HepG2 (cell line): Measurements from ENCODE around the gene HMMR. TPM values are rescaled to one million over a fixed set of nuclear protein-coding genes. Genes with fewer than 3 reads are reported as not detected.

Source experiments
- DNMT1 ChIP-seq: sonication (generic); formaldehyde crosslinking; IDR thresholded peaks from 2 replicates; pipeline ENCODE4 v1.5.1; 2020; ENCODE audit warnings: mild to moderate bottlenecking, missing genetic modification reagents
- KDM3A ChIP-seq: IDR thresholded peaks from 2 replicates; pipeline ENCODE4 v1.6.1; 2018; ENCODE audit warnings: low read depth, missing compliant biosample characterization
- NFYB ChIP-seq: sonication (generic); formaldehyde crosslinking; IDR thresholded peaks from 2 replicates; pipeline ENCODE4 v1.4.0; 2020; ENCODE audit warnings: missing genetic modification reagents
- NR2C2 ChIP-seq: sonication (generic); formaldehyde crosslinking; IDR thresholded peaks from 2 replicates; pipeline ENCODE4 v1.4.0; 2020; ENCODE audit warnings: missing genetic modification reagents, mild to moderate bottlenecking, moderate library complexity, borderline replicate concordance
- RBM39 ChIP-seq: fragments of 200-400 bp; formaldehyde crosslinking; IDR thresholded peaks from one replicate; pipeline ENCODE4 v1.6.1; 2018; ENCODE audit warnings: antibody characterized with exemption, mild to moderate bottlenecking, low read depth, low read length; ENCODE audit not compliant: poor library complexity, severe bottlenecking
- SOX5 ChIP-seq: IDR thresholded peaks from 2 replicates; pipeline ENCODE4 v1.6.1; 2016; ENCODE audit warnings: borderline replicate concordance
- SP1 ChIP-seq, 2 experiments: fragments of 450-650 bp in 1 of 2; sonication (generic) in 1 of 2; formaldehyde crosslinking in 1 of 2; IDR thresholded peaks; 2 replicates each; pipeline versions ENCODE4 v1.4.0 to v1.6.1; 2016 to 2020; ENCODE audit warnings: missing genetic modification reagents in 1 of 2
- ZFY ChIP-seq: sonication (generic); formaldehyde crosslinking; IDR thresholded peaks from 2 replicates; pipeline ENCODE4 v1.4.0; 2020; ENCODE audit warnings: missing genetic modification reagents
- ZNF260 ChIP-seq: sonication (generic); formaldehyde crosslinking; IDR thresholded peaks from 2 replicates; pipeline ENCODE4 v1.4.0; 2020; ENCODE audit warnings: missing genetic modification reagents, low read depth, mild to moderate bottlenecking, borderline replicate concordance
- ZNF337 ChIP-seq: sonication (generic); formaldehyde crosslinking; IDR thresholded peaks from 2 replicates; pipeline ENCODE4 v1.5.1; 2020; ENCODE audit warnings: missing genetic modification reagents, low read depth, mild to moderate bottlenecking, borderline replicate concordance
- ZNF570 ChIP-seq: sonication (generic); formaldehyde crosslinking; IDR thresholded peaks from 2 replicates; pipeline ENCODE4 v1.4.0; 2020; ENCODE audit warnings: mild to moderate bottlenecking, missing genetic modification reagents, borderline replicate concordance
- ZNF614 ChIP-seq: IDR thresholded peaks from 2 replicates; pipeline ENCODE4 v1.6.1; 2018; ENCODE audit warnings: missing biosample characterization, missing genetic modification reagents, inconsistent platforms, borderline replicate concordance
- ZNF740 ChIP-seq: sonication (generic); formaldehyde crosslinking; IDR thresholded peaks from 2 replicates; pipeline ENCODE4 v1.4.0; 2020; ENCODE audit warnings: missing genetic modification reagents
- ZNF747 ChIP-seq: sonication (generic); formaldehyde crosslinking; IDR thresholded peaks from 2 replicates; pipeline ENCODE4 v1.8.1; 2023; ENCODE audit warnings: missing genetic modification reagents, mild to moderate bottlenecking, borderline replicate concordance
- polyA plus RNA-seq, 8 experiments: library from polyadenylated mRNA; depleted of rRNA in 3 of 8; stranded (reverse) in 7 of 8; unstranded in 1 of 8; fragments of >200 nt; fragmentation: Illumina TruSeq in 4 of 8; extraction: Trizol in 4 of 8; gene quantifications; 2 replicates each; pipeline versions ENCODE4 v1.2.1 to v1.2.3, GENCODE V29; 2011 to 2016; ENCODE audit warnings: low read depth in 4 of 8, missing spikeins in 1 of 8, mixed read lengths in 1 of 8; ENCODE audit not compliant: insufficient read depth in 1 of 8
- total RNA-seq, 5 experiments: library from RNA; depleted of rRNA; stranded (reverse); fragments of >200 nt; fragmentation: Illumina TruSeq; extraction: Trizol; gene quantifications; 2 replicates each; pipeline ENCODE4 v1.2.3, GENCODE V29; 2016; ENCODE audit warnings: low read depth in 1 of 5
- TF ChIP-seq, protein P1 (sequence below): sonication (generic); formaldehyde crosslinking; IDR thresholded peaks from 2 replicates; pipeline ENCODE4 v1.5.0; 2020; ENCODE audit warnings: missing genetic modification reagents, mild to moderate bottlenecking, borderline replicate concordance
- TF ChIP-seq, protein P2 (sequence below): sonication (generic); formaldehyde crosslinking; IDR thresholded peaks from 2 replicates; pipeline ENCODE4 v1.4.0; 2020; ENCODE audit warnings: mild to moderate bottlenecking, missing genetic modification reagents

HMMR gene
- total and polyA plus RNA-seq, 2 of the 13 experiments (the other 11 are each of a cell fraction or from before 2014, with no cell fraction given): 8.5 to 48.3 TPM

- no peak for TF ChIP-seq ZNF747 (CRISPR knock-in tag)
- no peak for TF ChIP-seq ZNF260 (CRISPR knock-in tag)
- peak; percentile 94 for TF ChIP-seq ZFY (CRISPR knock-in tag)
- TF ChIP-seq DNMT1 (CRISPR knock-in tag): no peak
- TF ChIP-seq NR2C2 (CRISPR knock-in tag): peak; percentile 37
- no peak for TF ChIP-seq ZNF337 (CRISPR knock-in tag)
- TF ChIP-seq, protein P1, sequence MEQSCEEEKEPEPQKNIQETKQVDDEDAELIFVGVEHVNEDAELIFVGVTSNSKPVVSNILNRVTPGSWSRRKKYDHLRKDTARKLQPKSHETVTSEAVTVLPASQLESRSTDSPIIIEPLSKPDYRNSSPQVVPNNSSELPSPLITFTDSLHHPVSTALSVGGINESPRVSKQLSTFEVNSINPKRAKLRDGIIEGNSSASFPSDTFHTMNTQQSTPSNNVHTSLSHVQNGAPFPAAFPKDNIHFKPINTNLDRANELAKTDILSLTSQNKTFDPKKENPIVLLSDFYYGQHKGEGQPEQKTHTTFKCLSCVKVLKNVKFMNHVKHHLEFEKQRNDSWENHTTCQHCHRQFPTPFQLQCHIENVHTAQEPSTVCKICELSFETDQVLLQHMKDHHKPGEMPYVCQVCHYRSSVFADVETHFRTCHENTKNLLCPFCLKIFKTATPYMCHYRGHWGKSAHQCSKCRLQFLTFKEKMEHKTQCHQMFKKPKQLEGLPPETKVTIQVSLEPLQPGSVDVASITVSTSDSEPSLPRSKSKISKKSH (CRISPR knock-in tag): no peak; the same call in 1 of the 2 replicates
- peak; percentile 52; the same call in 1 of the 2 replicates for TF ChIP-seq SOX5 (CRISPR knock-in tag)
- peak; percentile 91 for TF ChIP-seq RBM39
- peak; percentile 51; the same call in 1 of the 2 replicates for TF ChIP-seq KDM3A (CRISPR knock-in tag)
- TF ChIP-seq ZNF740 (CRISPR knock-in tag): no peak
- TF ChIP-seq SP1 (IDR thresholded peaks at IDR 0.05): no peak
- peak; percentile 53; the same call in 1 of the 2 replicates for TF ChIP-seq SP1 (CRISPR knock-in tag; IDR thresholded peaks at IDR 0.05)
- no peak for TF ChIP-seq ZNF570
- TF ChIP-seq, protein P2, sequence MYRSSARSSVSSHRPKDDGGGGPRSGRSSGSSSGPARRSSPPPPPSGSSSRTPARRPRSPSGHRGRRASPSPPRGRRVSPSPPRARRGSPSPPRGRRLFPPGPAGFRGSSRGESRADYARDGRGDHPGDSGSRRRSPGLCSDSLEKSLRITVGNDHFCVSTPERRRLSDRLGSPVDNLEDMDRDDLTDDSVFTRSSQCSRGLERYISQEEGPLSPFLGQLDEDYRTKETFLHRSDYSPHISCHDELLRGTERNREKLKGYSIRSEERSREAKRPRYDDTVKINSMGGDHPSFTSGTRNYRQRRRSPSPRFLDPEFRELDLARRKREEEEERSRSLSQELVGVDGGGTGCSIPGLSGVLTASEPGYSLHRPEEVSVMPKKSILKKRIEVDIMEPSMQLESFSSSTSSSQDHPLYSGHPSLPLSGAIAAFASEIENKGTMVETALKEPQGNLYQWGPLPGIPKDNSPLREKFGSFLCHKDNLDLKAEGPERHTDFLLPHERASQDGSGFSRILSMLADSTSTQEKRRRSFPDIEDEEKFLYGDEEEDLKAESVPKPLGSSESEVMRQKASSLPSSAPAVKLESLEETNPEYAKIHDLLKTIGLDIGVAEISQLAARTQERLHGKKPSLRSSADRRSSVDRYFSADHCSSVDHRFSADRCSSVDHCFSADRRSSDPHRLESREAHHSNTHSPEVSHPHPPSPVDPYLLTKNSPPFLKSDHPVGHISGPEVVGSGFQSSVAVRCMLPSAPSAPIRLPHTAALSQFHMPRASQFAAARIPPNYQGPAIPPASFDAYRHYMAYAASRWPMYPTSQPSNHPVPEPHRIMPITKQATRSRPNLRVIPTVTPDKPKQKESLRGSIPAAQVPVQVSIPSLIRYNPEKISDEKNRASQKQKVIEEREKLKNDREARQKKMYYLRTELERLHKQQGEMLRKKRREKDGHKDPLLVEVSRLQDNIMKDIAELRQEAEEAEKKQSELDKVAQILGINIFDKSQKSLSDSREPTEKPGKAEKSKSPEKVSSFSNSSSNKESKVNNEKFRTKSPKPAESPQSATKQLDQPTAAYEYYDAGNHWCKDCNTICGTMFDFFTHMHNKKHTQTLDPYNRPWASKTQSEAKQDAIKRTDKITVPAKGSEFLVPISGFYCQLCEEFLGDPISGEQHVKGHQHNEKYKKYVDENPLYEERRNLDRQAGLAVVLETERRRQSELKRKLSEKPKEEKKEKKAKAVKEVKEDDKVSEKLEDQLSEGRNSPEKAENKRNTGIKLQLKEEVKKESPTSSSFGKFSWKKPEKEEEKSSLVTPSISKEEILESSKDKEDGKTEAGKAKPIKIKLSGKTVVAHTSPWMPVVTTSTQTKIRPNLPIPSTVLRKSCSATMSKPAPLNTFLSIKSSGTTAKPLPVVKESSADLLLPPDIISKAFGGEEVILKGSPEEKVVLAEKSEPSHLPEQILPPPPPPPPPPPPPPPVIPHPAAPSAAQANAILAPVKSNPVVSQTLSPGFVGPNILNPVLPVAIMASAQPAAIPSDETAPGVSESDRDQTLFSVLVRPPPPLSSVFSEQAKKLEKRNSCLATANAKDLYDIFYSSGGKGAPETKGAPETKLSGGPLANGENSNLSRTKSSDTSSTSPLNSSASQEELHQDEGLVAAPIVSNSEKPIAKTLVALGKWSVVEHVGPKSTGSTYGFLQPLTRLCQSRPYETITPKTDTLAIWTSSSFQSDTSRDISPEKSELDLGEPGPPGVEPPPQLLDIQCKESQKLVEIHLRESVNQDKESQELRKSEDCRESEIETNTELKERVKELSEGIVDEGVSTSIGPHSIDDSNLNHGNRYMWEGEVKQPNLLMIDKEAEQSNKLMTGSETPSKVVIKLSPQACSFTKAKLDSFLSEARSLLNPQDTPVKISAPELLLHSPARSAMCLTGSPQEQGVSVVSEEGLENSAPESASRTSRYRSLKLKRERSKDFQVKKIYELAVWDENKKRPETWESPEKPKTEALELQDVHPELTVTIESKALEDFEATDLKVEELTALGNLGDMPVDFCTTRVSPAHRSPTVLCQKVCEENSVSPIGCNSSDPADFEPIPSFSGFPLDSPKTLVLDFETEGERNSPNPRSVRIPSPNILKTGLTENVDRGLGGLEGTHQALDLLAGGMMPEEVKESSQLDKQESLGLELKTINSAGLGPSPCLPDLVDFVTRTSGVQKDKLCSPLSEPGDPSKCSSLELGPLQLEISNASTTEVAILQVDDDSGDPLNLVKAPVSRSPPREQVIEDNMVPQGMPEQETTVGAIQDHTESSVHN: no peak
- peak; percentile 92 for TF ChIP-seq NFYB (CRISPR knock-in tag)
- TF ChIP-seq ZNF614: peak; percentile 23; the same call in 1 of the 2 replicates
Observed at GRCh38 chr5:163437309-163438182, 22.9 kb upstream of the HMMR start, which contains the start of gene CCNG1 (continued).
